GM12878 (cell line): ENCODE measurements around the gene VWA8. TPM values are rescaled to one million over a fixed set of nuclear protein-coding genes. Genes with fewer than 3 reads are reported as not detected.

Experiments used
- ATAC-seq: fragments of 200-7000 bp; cut with Tn5 transposase; 3 replicates; pipeline ENCODE4 v1.9.1; 2020; ENCODE audit warnings: mild to moderate bottlenecking, moderate library complexity
- BruUV-seq: library from RNA; stranded (reverse); fragments of 400-500 nt; replicated peaks from 2 replicates; lab custom pipeline; 2021; lab: Mats Ljungman, UMichigan
- CTCF ChIA-PET: fragments of 300-600 bp; sonication (Branson Sonifier 250); formaldehyde crosslinking; extraction: SDS; loops from one replicate; lab custom pipeline; 2021; ENCODE audit warnings: inconsistent platforms; lab: Yijun Ruan, JAX
- POLR2A ChIA-PET: fragments of 350-600 bp; formaldehyde crosslinking; extraction: SDS; loops from one replicate; lab custom pipeline; 2021; ENCODE audit warnings: inconsistent platforms; lab: Charles Lee
- RAD21 ChIA-PET: fragments of 300-600 bp; sonication (Branson Sonifier 250); formaldehyde crosslinking; loops from one replicate; lab custom pipeline; 2023; ENCODE audit warnings: antibody characterized with exemption; ENCODE audit not compliant: unreplicated experiment; lab: Charles Lee
- SMC1A ChIA-PET: fragments of 300-600 bp; sonication (Branson Sonifier 250); formaldehyde crosslinking; loops from one replicate; lab custom pipeline; 2023; ENCODE audit not compliant: unreplicated experiment, uncharacterized antibody; lab: Charles Lee
- DNase-seq: peaks from one replicate; pipeline ENCODE4 v3.0.0-alpha.2; 2011; ENCODE audit warnings: low read depth, low spot score
- FAIRE-seq: peaks from 3 replicates; lab custom pipeline; 2011; peaks lifted over from hg19 to GRCh38; lab: Jason Lieb, UNC
- H2AFZ ChIP-seq: 2 replicates; pipeline ENCODE4 v1.6.0; 2011; ENCODE audit warnings: low read depth, low read length, control low read depth; ENCODE audit not compliant: control insufficient read depth
- H3K27ac ChIP-seq: 2 replicates; pipeline ENCODE4 v1.5.1; 2011; ENCODE audit warnings: control low read depth; ENCODE audit not compliant: control insufficient read depth, insufficient read depth
- H3K27me3 ChIP-seq, 2 experiments: replicated peaks in 1 of 2; 2 replicates each; pipeline versions ENCODE4 v1.6.0 to v1.6.1; 2011; ENCODE audit warnings: low read length in 1 of 2; ENCODE audit not compliant: control insufficient read depth in 2 of 2, insufficient read depth in 2 of 2
- H3K36me3 ChIP-seq, 2 experiments: 2 replicates each; pipeline ENCODE4 v1.5.1; 2011; ENCODE audit warnings: low read length in 1 of 2; ENCODE audit not compliant: control insufficient read depth in 2 of 2, insufficient read depth in 2 of 2
- H3K4me1 ChIP-seq: 2 replicates; pipeline ENCODE4 v1.6.1; 2011; ENCODE audit warnings: mild to moderate bottlenecking, low read length, moderate library complexity, mixed read lengths; ENCODE audit not compliant: control insufficient read depth, insufficient read depth
- H3K4me2 ChIP-seq: 2 replicates; pipeline ENCODE4 v1.6.0; 2011; ENCODE audit warnings: control low read depth; ENCODE audit not compliant: control insufficient read depth, insufficient read depth
- H3K4me3 ChIP-seq: fragments of 200-600 bp; sonication (generic); 2 replicates; pipeline ENCODE4 v1.5.1; 2016
- H3K79me2 ChIP-seq: 2 replicates; pipeline ENCODE4 v1.6.0; 2011; ENCODE audit warnings: low read length; ENCODE audit not compliant: control insufficient read depth, insufficient read depth
- H3K9ac ChIP-seq: 2 replicates; pipeline ENCODE4 v1.8.0; 2011; ENCODE audit warnings: low read length, control low read depth, mixed read lengths; ENCODE audit not compliant: control insufficient read depth, insufficient read depth
- H3K9me3 ChIP-seq: replicated peaks from 3 replicates; pipeline ENCODE4 v1.5.1; 2011; ENCODE audit warnings: mild to moderate bottlenecking, low read length; ENCODE audit not compliant: control insufficient read depth, insufficient read depth
- H4K20me1 ChIP-seq: 2 replicates; pipeline ENCODE4 v1.6.0; 2011; ENCODE audit not compliant: control insufficient read depth, insufficient read depth
- BCLAF1 ChIP-seq: fragments of 450-650 bp; IDR thresholded peaks from 2 replicates; pipeline ENCODE4 v1.6.1; 2017; ENCODE audit warnings: antibody characterized with exemption, mild to moderate bottlenecking, moderate library complexity
- CEBPZ ChIP-seq: fragments of 150-350 bp; IDR thresholded peaks from 2 replicates; pipeline ENCODE4 v1.6.1; 2016; ENCODE audit warnings: low read depth, low read length
- CHD4 ChIP-seq: fragments of 200-600 bp; sonication (generic); IDR thresholded peaks from 2 replicates; pipeline ENCODE4 v1.6.1; 2016; ENCODE audit warnings: mild to moderate bottlenecking
- GATAD2B ChIP-seq: fragments of 450-650 bp; conservative IDR thresholded peaks from 2 replicates; pipeline ENCODE4 v1.6.1; 2017; ENCODE audit warnings: low read depth, mild to moderate bottlenecking, moderate library complexity
- SIX5 ChIP-seq: IDR thresholded peaks from 2 replicates; pipeline ENCODE4 v1.6.1; 2011; ENCODE audit warnings: mild to moderate bottlenecking, low read depth, low read length, moderate library complexity; ENCODE audit not compliant: severe bottlenecking
- WGBS: methylation state at CpG from one replicate; pipeline ENCODE4 v1.1.6; 2016; ENCODE audit warnings: low lambda C conversion rate; ENCODE audit not compliant: insufficient replicate concordance, insufficient coverage; ENCODE audit errors: missing lambda C conversion rate; 5-methylcytosine and 5-hydroxymethylcytosine counted together
- in situ Hi-C: fragments of 300-500 bp; cut with MboI; formaldehyde crosslinking; loops from 9 replicates; pipeline ENCODE4 v1.14.3; 2018; ENCODE audit warnings: mixed read lengths
- intact Hi-C: fragments of 100-400 bp; cut with micrococcal nuclease; formaldehyde crosslinking; loops from one replicate; pipeline ENCODE4 v1.14.2; 2022; ENCODE audit not compliant: unreplicated experiment
- polyA plus RNA-seq, 11 experiments: library from polyadenylated mRNA; depleted of rRNA in 4 of 11; unstranded in 6 of 11; stranded (reverse) in 5 of 11; fragments of >200 nt; fragmentation: Nextera tagmentation in 4 of 11; fragmentation: Illumina TruSeq in 1 of 11; extraction: Ambion mirVana in 4 of 11; extraction: Trizol in 1 of 11; gene quantifications; 1 replicate in 1 of 11; 2 replicates in 10 of 11; pipeline versions ENCODE4 v1.2.1 to v1.2.3, GENCODE V29; 2011 to 2016; ENCODE audit warnings: inconsistent platforms in 2 of 11, missing spikeins in 2 of 11, low read depth in 1 of 11
- total RNA-seq, 4 experiments: library from RNA; depleted of rRNA in 3 of 4; stranded (reverse); fragments of >200 nt in 3 of 4; fragmentation: Illumina TruSeq in 1 of 4; extraction: Trizol in 1 of 4; gene quantifications; 2 replicates each; pipeline versions ENCODE4 v1.2.1 to v1.2.3, GENCODE V29; 2013 to 2021

VWA8 gene
- total and polyA plus RNA-seq, 10 of the 15 experiments (the other 5 are each of a cell fraction or from before 2014, with no cell fraction given) = 3.0 to 21.8 (median 13.5) TPM

- ATAC-seq (no peak), DNase-seq (no peak), FAIRE-seq (no peak)
- POLR2A ChIA-PET = no interaction called here
- no TSS peak for BruUV-seq
- Histone ChIP-seq H3K79me2 (no peaks in the 10 kb centered on the region), H3K4me2 (no peak overlapping the region), H2AFZ (no peak overlapping the region), H3K36me3 (no peaks in the 10 kb centered on the region; a peak in 1 of 4 replicates), H3K27me3 (no peaks in the 10 kb centered on the region), H3K4me3 (no peak overlapping the region), H4K20me1 (no peaks in the 10 kb centered on the region), H3K9me3 (no peaks in the 10 kb centered on the region), H3K9ac (no peak overlapping the region), H3K27ac (no peak overlapping the region), H3K4me1 (no peaks in the 10 kb centered on the region)
- SMC1A ChIA-PET = no interaction called here
- in situ Hi-C loops = no loop called here
- 100% methylated on average over 2 of the region's 2 CpGs for WGBS
- CTCF ChIA-PET = no interaction called here
- RAD21 ChIA-PET = no interaction called here
- TF ChIP-seq CHD4 (no peak), SIX5 (no peak), GATAD2B (no peak), CEBPZ (no peak)
- intact Hi-C loops = no loop called here
These were observed 258.4 kb downstream of the VWA8 start for GRCh38 chr13:41702540-41702939.

GRCh38 chr13:41701676-41702075 is 259.2 kb downstream of the VWA8 start:
- H3K4me2 ChIP-seq = no peak overlapping the region
- H4K20me1 ChIP-seq = no peaks in the 10 kb centered on the region
- H3K4me3 ChIP-seq = no peak overlapping the region
- H2AFZ ChIP-seq = no peak overlapping the region
- in situ Hi-C loops = no loop called here
- H3K9me3 ChIP-seq = no peaks in the 10 kb centered on the region
- ChIA-PET RAD21 (no interaction called here), SMC1A (no interaction called here), CTCF (no interaction called here), POLR2A (no interaction called here)
- no TSS peak for BruUV-seq
- WGBS = 99% methylated on average over 3 of the region's 3 CpGs
- no peak overlapping the region for H3K9ac ChIP-seq
- no peaks in the 10 kb centered on the region for H3K27me3 ChIP-seq
- DNase-seq (no peak), FAIRE-seq (no peak), ATAC-seq (no peak)
- H3K79me2 ChIP-seq = no peaks in the 10 kb centered on the region
- intact Hi-C loops = no loop called here
- no peak overlapping the region for H3K27ac ChIP-seq
- H3K36me3 ChIP-seq = no peaks in the 10 kb centered on the region; a peak in 1 of 4 replicates
- no peaks in the 10 kb centered on the region for H3K4me1 ChIP-seq
- TF ChIP-seq BCLAF1 = no peak
